Astrocyte (in vitro differentiated cells and primary cell): Measurements from ENCODE around the gene ST6GALNAC4. TPM values are rescaled to one million over a fixed set of nuclear protein-coding genes. Genes with fewer than 3 reads are reported as not detected.

Experiments used
- DNase-seq: peaks from one replicate; pipeline ENCODE4 v3.0.0-alpha.2; 2010; ENCODE audit warnings: low read depth
- FAIRE-seq: peaks from 2 replicates; lab custom pipeline; 2011; peaks lifted over from hg19 to GRCh38; lab: Jason Lieb, UNC
- H2AFZ ChIP-seq: 2 replicates; pipeline ENCODE4 v1.6.0; 2012; ENCODE audit warnings: low read depth, low read length, inconsistent platforms
- H3K27ac ChIP-seq: 2 replicates; pipeline ENCODE4 v1.5.1; 2011; ENCODE audit warnings: low read depth, low read length, inconsistent platforms
- H3K27me3 ChIP-seq: 2 replicates; pipeline ENCODE4 v1.6.0; 2011; ENCODE audit warnings: low read length, inconsistent platforms; ENCODE audit not compliant: insufficient read depth
- H3K36me3 ChIP-seq: 2 replicates; pipeline ENCODE4 v1.5.1; 2011; ENCODE audit warnings: low read length, inconsistent platforms; ENCODE audit not compliant: insufficient read depth
- H3K4me1 ChIP-seq: 2 replicates; pipeline ENCODE4 v1.5.1; 2011; ENCODE audit warnings: low read length, inconsistent platforms; ENCODE audit not compliant: insufficient read depth
- H3K4me2 ChIP-seq: 2 replicates; pipeline ENCODE4 v1.6.0; 2012; ENCODE audit warnings: low read length, inconsistent platforms
- H3K4me3 ChIP-seq: 2 replicates; pipeline ENCODE4 v1.5.1; 2011; ENCODE audit warnings: low read depth, mild to moderate bottlenecking, low read length, inconsistent platforms; ENCODE audit not compliant: insufficient read depth
- H3K79me2 ChIP-seq: 2 replicates; pipeline ENCODE4 v1.6.0; 2012; ENCODE audit warnings: mild to moderate bottlenecking, low read length, inconsistent platforms; ENCODE audit not compliant: insufficient read depth
- H3K9ac ChIP-seq: 2 replicates; pipeline ENCODE4 v1.6.0; 2012; ENCODE audit warnings: mild to moderate bottlenecking, low read length, inconsistent platforms
- H3K9me3 ChIP-seq: 2 replicates; pipeline ENCODE4 v1.5.1; 2012; ENCODE audit warnings: low read depth, mild to moderate bottlenecking, low read length, inconsistent platforms; ENCODE audit not compliant: insufficient read depth
- H4K20me1 ChIP-seq: 2 replicates; pipeline ENCODE4 v1.6.0; 2012; ENCODE audit warnings: low read length, inconsistent platforms; ENCODE audit not compliant: insufficient read depth
- H3K27ac Mint-ChIP-seq: one replicate; pipeline ENCODE4 v1.8.0; 2021; ENCODE audit warnings: mild to moderate bottlenecking, mixed read lengths; ENCODE audit not compliant: unreplicated experiment
- H3K27me3 Mint-ChIP-seq: one replicate; pipeline ENCODE4 v1.8.0; 2021; ENCODE audit warnings: low read depth, mixed read lengths; ENCODE audit not compliant: unreplicated experiment
- H3K36me3 Mint-ChIP-seq: one replicate; pipeline ENCODE4 v1.8.0; 2021; ENCODE audit warnings: low read depth, mixed read lengths; ENCODE audit not compliant: unreplicated experiment
- H3K4me1 Mint-ChIP-seq: one replicate; pipeline ENCODE4 v1.8.0; 2021; ENCODE audit warnings: low read depth, mixed read lengths; ENCODE audit not compliant: unreplicated experiment
- H3K4me3 Mint-ChIP-seq: one replicate; pipeline ENCODE4 v1.8.0; 2021; ENCODE audit warnings: mild to moderate bottlenecking, moderate library complexity, mixed read lengths; ENCODE audit not compliant: unreplicated experiment
- H3K9me3 Mint-ChIP-seq: one replicate; pipeline ENCODE4 v1.8.0; 2021; ENCODE audit warnings: mild to moderate bottlenecking, mixed read lengths; ENCODE audit not compliant: unreplicated experiment
- CTCF ChIP-seq: IDR thresholded peaks from 2 replicates; pipeline ENCODE4 v1.5.1; 2011; ENCODE audit warnings: low read depth, mild to moderate bottlenecking, inconsistent platforms, low read length, moderate library complexity; ENCODE audit not compliant: insufficient read depth
- EZH2 ChIP-seq: IDR thresholded peaks from 2 replicates; pipeline ENCODE4 v1.6.1; 2012; ENCODE audit warnings: mild to moderate bottlenecking, low read length, inconsistent platforms; ENCODE audit not compliant: insufficient read depth
- total RNA-seq: library from RNA; stranded (reverse); gene quantifications from 2 replicates; pipeline ENCODE4 v1.2.1, GENCODE V29; 2021

The ST6GALNAC4 gene
- total RNA-seq, 1 donor from 2014 or later = 14.5 TPM

GRCh38 chr9:127910613-127911205 lies 6.1 kb downstream of the ST6GALNAC4 start:
- TF ChIP-seq CTCF (no peak), EZH2 (no peak)
- no peak overlapping the region for H3K27ac ChIP-seq
- peaks cover 4% of the 10 kb centered on the region for H3K27me3 Mint-ChIP-seq
- H3K36me3 Mint-ChIP-seq = peaks cover 12% of the 10 kb centered on the region
- no peak overlapping the region for H2AFZ ChIP-seq
- DNase-seq (no peak), FAIRE-seq (no peak)
- H3K9me3 ChIP-seq = no peaks in the 10 kb centered on the region
- H3K4me2 ChIP-seq = no peak overlapping the region
- H3K4me3 Mint-ChIP-seq = no peak overlapping the region
- no peaks in the 10 kb centered on the region for H4K20me1 ChIP-seq
- H3K4me1 ChIP-seq = no peaks in the 10 kb centered on the region
- no peaks in the 10 kb centered on the region for H3K4me1 Mint-ChIP-seq
- H3K9ac ChIP-seq = no peak overlapping the region
- peak overlapping the region; percentile 63 for H3K27ac Mint-ChIP-seq
- H3K4me3 ChIP-seq = no peak overlapping the region
- H3K27me3 ChIP-seq = no peaks in the 10 kb centered on the region
- H3K79me2 ChIP-seq = peaks cover 3% of the 10 kb centered on the region
- H3K36me3 ChIP-seq = peaks cover 3% of the 10 kb centered on the region
- no peaks in the 10 kb centered on the region for H3K9me3 Mint-ChIP-seq

- no peak for FAIRE-seq
- Histone ChIP-seq H2AFZ (no peak overlapping the region), H3K9ac (no peak overlapping the region), H4K20me1 (no peaks in the 10 kb centered on the region), H3K4me1 (no peaks in the 10 kb centered on the region), H3K9me3 (no peaks in the 10 kb centered on the region), H3K36me3 (peaks cover 3% of the 10 kb centered on the region), H3K79me2 (no peaks in the 10 kb centered on the region), H3K27ac (no peak overlapping the region), H3K4me2 (no peak overlapping the region), H3K4me3 (no peak overlapping the region), H3K27me3 (no peaks in the 10 kb centered on the region)
- Mint-ChIP-seq H3K36me3 (peaks cover 12% of the 10 kb centered on the region), H3K27ac (no peak overlapping the region), H3K4me3 (no peak overlapping the region), H3K9me3 (no peaks in the 10 kb centered on the region), H3K27me3 (peaks cover 5% of the 10 kb centered on the region), H3K4me1 (peaks cover 2% of the 10 kb centered on the region)
- no peak for TF ChIP-seq EZH2
- no peak for TF ChIP-seq CTCF
- DNase-seq = no peak
Observed at GRCh38 chr9:127909839-127910273, 7.0 kb downstream of the ST6GALNAC4 start.

GRCh38 chr9:127908660-127908926 lies 8.2 kb downstream of the ST6GALNAC4 start:
- Histone ChIP-seq H3K9ac (no peak overlapping the region), H2AFZ (no peak overlapping the region), H3K36me3 (peaks cover 3% of the 10 kb centered on the region), H3K27me3 (no peaks in the 10 kb centered on the region), H3K4me2 (no peak overlapping the region), H4K20me1 (no peaks in the 10 kb centered on the region), H3K79me2 (no peaks in the 10 kb centered on the region), H3K27ac (no peak overlapping the region), H3K9me3 (no peaks in the 10 kb centered on the region), H3K4me1 (peaks cover 5% of the 10 kb centered on the region), H3K4me3 (no peak overlapping the region)
- DNase-seq (no peak), FAIRE-seq (no peak)
- Mint-ChIP-seq H3K36me3 (peaks cover 12% of the 10 kb centered on the region), H3K9me3 (no peaks in the 10 kb centered on the region), H3K4me3 (no peak overlapping the region), H3K27me3 (peaks cover 5% of the 10 kb centered on the region), H3K4me1 (peaks cover 6% of the 10 kb centered on the region), H3K27ac (no peak overlapping the region)
- TF ChIP-seq CTCF (no peak), EZH2 (no peak)
